ENCODE measurements around the gene CEP41.

CEP41 gene

GRCh38 chr7:130444234-130444633, 3.4 kb upstream of the CEP41 start:
- TF ChIP-seq ZNF274 (IDR thresholded peaks at IDR 0.05; ENCODE audit: low read depth, low read length), result no peak
- no peak overlapping the region for H3K4me3 ChIP-seq (ENCODE audit: low read length)

GRCh38 chr7:130442601-130443000, 1.8 kb upstream of the CEP41 start:
- TF ChIP-seq ZNF274 (IDR thresholded peaks at IDR 0.05; ENCODE audit: low read depth, low read length), result no peak
- no peak overlapping the region for H3K4me3 ChIP-seq (ENCODE audit: low read length)

- TF ChIP-seq ZNF274 (IDR thresholded peaks at IDR 0.05; ENCODE audit: low read depth, low read length), result no peak
- peak overlapping the region; percentile 12; the same call in 1 of the 2 replicates for H3K4me3 ChIP-seq (ENCODE audit: low read length)
Measured at GRCh38 chr7:130441408-130441869, 623 bp upstream of the CEP41 start.

GRCh38 chr7:130436253-130436652, 4.6 kb downstream of the CEP41 start:
- no peak for TF ChIP-seq ZNF274 (IDR thresholded peaks at IDR 0.05; ENCODE audit: low read depth, low read length)

GRCh38 chr7:130435311-130435854, 5.4 kb downstream of the CEP41 start:
- no peak for TF ChIP-seq ZNF274 (IDR thresholded peaks at IDR 0.05; ENCODE audit: low read depth, low read length)
- H3K4me3 ChIP-seq (ENCODE audit: low read length), result no peak overlapping the region

More at GRCh38 chr7:130436253-130436652, 4.6 kb downstream of the CEP41 start:
- H3K4me3 ChIP-seq (ENCODE audit: low read length), result no peak overlapping the region

- no peak overlapping the region for H3K4me3 ChIP-seq (ENCODE audit: low read length)
- no peak for TF ChIP-seq ZNF274 (IDR thresholded peaks at IDR 0.05; ENCODE audit: low read depth, low read length)
Measured at GRCh38 chr7:130433301-130433700, 7.5 kb downstream of the CEP41 start.

GRCh38 chr7:130432886-130433285, 7.9 kb downstream of the CEP41 start:
- no peak for TF ChIP-seq ZNF274 (IDR thresholded peaks at IDR 0.05; ENCODE audit: low read depth, low read length)
- H3K4me3 ChIP-seq (ENCODE audit: low read length), result no peak overlapping the region

- TF ChIP-seq ZNF274 (IDR thresholded peaks at IDR 0.05; ENCODE audit: low read depth, low read length), result no peak
- H3K4me3 ChIP-seq (ENCODE audit: low read length), result no peak overlapping the region
Measured at GRCh38 chr7:130430841-130431666, 9.8 kb downstream of the CEP41 start.

- no peak for TF ChIP-seq ZNF274 (IDR thresholded peaks at IDR 0.05; ENCODE audit: low read depth, low read length)
- no peak overlapping the region for H3K4me3 ChIP-seq (ENCODE audit: low read length)
Measured at GRCh38 chr7:130430115-130430514, 10.7 kb downstream of the CEP41 start.

GRCh38 chr7:130429019-130429418, 11.8 kb downstream of the CEP41 start:
- TF ChIP-seq ZNF274 (IDR thresholded peaks at IDR 0.05; ENCODE audit: low read depth, low read length), result no peak

GRCh38 chr7:130426564-130426963, 14.3 kb downstream of the CEP41 start:
- TF ChIP-seq ZNF274 (IDR thresholded peaks at IDR 0.05; ENCODE audit: low read depth, low read length), result no peak
- H3K4me3 ChIP-seq (ENCODE audit: low read length), result no peak overlapping the region

More at GRCh38 chr7:130429019-130429418, 11.8 kb downstream of the CEP41 start:
- no peak overlapping the region for H3K4me3 ChIP-seq (ENCODE audit: low read length)

- TF ChIP-seq ZNF274 (IDR thresholded peaks at IDR 0.05; ENCODE audit: low read depth, low read length), result no peak
Measured at GRCh38 chr7:130425796-130426195, 15.0 kb downstream of the CEP41 start.

GRCh38 chr7:130423501-130424037, 17.2 kb downstream of the CEP41 start:
- TF ChIP-seq ZNF274 (IDR thresholded peaks at IDR 0.05; ENCODE audit: low read depth, low read length), result no peak

More at GRCh38 chr7:130425796-130426195, 15.0 kb downstream of the CEP41 start:
- no peak overlapping the region for H3K4me3 ChIP-seq (ENCODE audit: low read length)

GRCh38 chr7:130421684-130422083, 19.1 kb downstream of the CEP41 start:
- no peak for TF ChIP-seq ZNF274 (IDR thresholded peaks at IDR 0.05; ENCODE audit: low read depth, low read length)
- no peak overlapping the region for H3K4me3 ChIP-seq (ENCODE audit: low read length)

More at GRCh38 chr7:130423501-130424037, 17.2 kb downstream of the CEP41 start:
- H3K4me3 ChIP-seq (ENCODE audit: low read length), result no peak overlapping the region

All from GM08714 (cell line).